ENCODE data around the gene ADD1. TPM values are rescaled to one million over a fixed set of nuclear protein-coding genes. Genes with fewer than 3 reads are reported as not detected.

ADD1 gene
- total and polyA plus RNA-seq, 7 donors: 124 to 224 (median 176) TPM

- intact Hi-C loops (cut with DNase I): no loop called here
- Histone ChIP-seq H3K4me3 (peak overlapping the region; percentile 70), H3K27ac (no peak overlapping the region), H3K4me1 (peaks cover 12% of the 10 kb centered on the region), H3K9me3 (no peaks in the 10 kb centered on the region), H3K36me3 (ENCODE audit: insufficient read depth in 1 of 2, low read depth in 1 of 2) (peaks cover 2 to 18% of the 10 kb centered on the region in 2 donors), H3K27me3 (ENCODE audit: insufficient read depth in 3 of 3, low read length in 2 of 3) (no peaks in the 10 kb centered on the region)
- TF ChIP-seq CTCF (IDR thresholded peaks at IDR 0.05): no peak
- ATAC-seq (peak in 3 of 4 donors; percentile 12 to 15 (median 14)), DNase-seq (peak; percentile 17 to 53)
- 6 to 12% (median 11%) methylated on average over 34 to 54 of the region's 54 CpGs for WGBS, 3 donors
Observed at GRCh38 chr4:2818351-2818939, 25.2 kb upstream of the ADD1 start.

- no peak for TF ChIP-seq CTCF (IDR thresholded peaks at IDR 0.05)
- peaks cover 2 to 28% of the 10 kb centered on the region in 2 donors for H3K36me3 ChIP-seq (ENCODE audit: insufficient read depth in 1 of 2, low read depth in 1 of 2)
- no peak overlapping the region for H3K27ac ChIP-seq
- DNase-seq: peak in 1 of 2 donors; percentile 31
- no peaks in the 10 kb centered on the region for H3K9me3 ChIP-seq
- peak in 1 of 4 donors; percentile 11 for ATAC-seq
- 75 to 86% (median 85%) methylated on average over 4 to 5 of the region's 5 CpGs for WGBS, 3 donors
- H3K4me1 ChIP-seq: peaks cover 6% of the 10 kb centered on the region
- no peaks in the 10 kb centered on the region for H3K27me3 ChIP-seq (ENCODE audit: insufficient read depth in 3 of 3, low read length in 2 of 3)
- intact Hi-C loops (cut with DNase I): no loop called here
- no peak overlapping the region for H3K4me3 ChIP-seq
Observed at GRCh38 chr4:2819244-2820215, 24.1 kb upstream of the ADD1 start.

- 85 to 88% (median 86%) methylated on average over 13 of the region's 13 CpGs for WGBS, 3 donors
- intact Hi-C loops (cut with DNase I): no loop called here
- Histone ChIP-seq H3K36me3 (ENCODE audit: insufficient read depth in 1 of 2, low read depth in 1 of 2) (peaks cover 2 to 35% of the 10 kb centered on the region in 2 donors), H3K4me1 (peaks cover 6% of the 10 kb centered on the region), H3K27me3 (ENCODE audit: insufficient read depth in 3 of 3, low read length in 2 of 3) (no peaks in the 10 kb centered on the region), H3K9me3 (no peaks in the 10 kb centered on the region), H3K4me3 (no peak overlapping the region), H3K27ac (no peak overlapping the region)
- ATAC-seq: no peak
- TF ChIP-seq CTCF (IDR thresholded peaks at IDR 0.05): no peak
- peak; percentile 9 to 42 for DNase-seq
Observed at GRCh38 chr4:2820216-2820982, 23.2 kb upstream of the ADD1 start.

- Histone ChIP-seq H3K4me1 (peaks cover 6% of the 10 kb centered on the region), H3K27me3 (ENCODE audit: insufficient read depth in 3 of 3, low read length in 2 of 3) (no peaks in the 10 kb centered on the region), H3K36me3 (ENCODE audit: insufficient read depth in 1 of 2, low read depth in 1 of 2) (peaks cover 2 to 49% of the 10 kb centered on the region in 2 donors), H3K9me3 (no peaks in the 10 kb centered on the region), H3K4me3 (no peak overlapping the region), H3K27ac (no peak overlapping the region)
- no peak for ATAC-seq
- no peak for TF ChIP-seq CTCF (IDR thresholded peaks at IDR 0.05)
- 88 to 96% (median 91%) methylated on average over 23 of the region's 23 CpGs for WGBS, 3 donors
- intact Hi-C loops (cut with DNase I): no loop called here
- peak in 1 of 2 donors; percentile 41 for DNase-seq
Observed at GRCh38 chr4:2822461-2823300, 21.0 kb upstream of the ADD1 start.
